HFFc6 (cell line): Measurements from ENCODE around the gene POPDC3. TPM values are rescaled to one million over a fixed set of nuclear protein-coding genes. Genes with fewer than 3 reads are reported as not detected.
A peak's percentile ranks its signal among the peaks of the same experiment; 100 is the strongest.

ENCODE experiments used
- DNase-seq: peaks from one replicate; pipeline ENCODE4 v3.0.0-alpha.2; 2018
- H3K27ac Mint-ChIP-seq: 2 replicates; pipeline ENCODE4 v1.8.0; 2020; ENCODE audit warnings: mild to moderate bottlenecking, mixed read lengths
- H3K27me3 Mint-ChIP-seq: 2 replicates; pipeline ENCODE4 v1.8.0; 2021; ENCODE audit warnings: mild to moderate bottlenecking, moderate library complexity, mixed read lengths; ENCODE audit not compliant: insufficient read depth
- H3K36me3 Mint-ChIP-seq: 2 replicates; pipeline ENCODE4 v1.8.0; 2021; ENCODE audit warnings: low read depth, mixed read lengths
- H3K4me1 Mint-ChIP-seq: 2 replicates; pipeline ENCODE4 v1.8.0; 2020; ENCODE audit warnings: low read depth, mixed read lengths
- H3K4me3 Mint-ChIP-seq: 2 replicates; pipeline ENCODE4 v1.8.0; 2020; ENCODE audit warnings: mild to moderate bottlenecking, moderate library complexity, mixed read lengths
- H3K9me3 Mint-ChIP-seq: 2 replicates; pipeline ENCODE4 v1.8.0; 2020; ENCODE audit warnings: mild to moderate bottlenecking, mixed read lengths
- CTCF ChIP-seq: fragments of 200-600 bp; sonication (generic); IDR thresholded peaks from 2 replicates; pipeline ENCODE4 v1.5.0; 2021; ENCODE audit warnings: antibody characterized with exemption, mild to moderate bottlenecking
- total RNA-seq, 6 experiments: library from RNA; stranded (reverse); fragmentation: NEBNext Ultra II Directional; extraction: Animal tissue kit (Norgen Biotek cat#: 25700); gene quantifications; 2 replicates in 1 of 6; 3 replicates in 5 of 6; pipeline ENCODE4 v1.2.3, GENCODE V29; 2021

POPDC3 gene
- total RNA-seq, 6 experiments from 2014 or later = 15.4 to 24.1 (median 21.2) TPM

- Mint-ChIP-seq H3K4me1 (peaks cover 22% of the 10 kb centered on the region; the same call in 1 of the 2 replicates), H3K27me3 (peaks cover 2% of the 10 kb centered on the region; the same call in 1 of the 2 replicates), H3K27ac (peak overlapping the region; percentile 52), H3K4me3 (peak overlapping the region; percentile 81), H3K9me3 (no peaks in the 10 kb centered on the region), H3K36me3 (no peaks in the 10 kb centered on the region)
- no peak for TF ChIP-seq CTCF
- DNase-seq = no peak
Measured at GRCh38 chr6:105135907-105136430, 43.8 kb downstream of the POPDC3 start.

- no peak for DNase-seq
- Mint-ChIP-seq H3K27me3 (peaks cover 2% of the 10 kb centered on the region; the same call in 1 of the 2 replicates), H3K9me3 (no peaks in the 10 kb centered on the region), H3K36me3 (no peaks in the 10 kb centered on the region), H3K4me3 (peak overlapping the region; percentile 81; the same call in 1 of the 2 replicates), H3K4me1 (peaks cover 22% of the 10 kb centered on the region; the same call in 1 of the 2 replicates), H3K27ac (no peak overlapping the region)
- TF ChIP-seq CTCF = peak; percentile 65
Measured at GRCh38 chr6:105135056-105135455, 44.8 kb downstream of the POPDC3 start.

DNA sequence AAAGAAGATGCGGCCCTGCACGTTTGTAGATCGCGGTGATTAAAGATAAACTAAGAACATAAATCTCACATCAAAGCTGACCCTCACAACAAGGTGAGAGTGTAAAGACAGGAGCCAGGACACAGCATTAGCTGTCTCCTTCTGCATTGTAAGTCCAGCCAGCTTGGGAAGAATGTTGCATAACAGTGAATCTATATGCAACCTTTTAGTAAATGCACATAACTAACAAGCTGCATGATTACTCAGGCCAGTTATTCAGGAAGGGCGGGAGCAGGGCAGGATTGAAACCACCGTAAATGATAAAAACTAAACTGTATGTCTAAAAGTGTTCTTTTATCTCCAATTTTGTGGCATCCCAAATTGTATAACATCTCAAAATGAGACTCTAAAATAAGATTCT is 57.1 kb downstream of the POPDC3 start:
- peaks cover 13% of the 10 kb centered on the region for H3K4me1 Mint-ChIP-seq
- no peaks in the 10 kb centered on the region for H3K27me3 Mint-ChIP-seq
- TF ChIP-seq CTCF = no peak

DNA sequence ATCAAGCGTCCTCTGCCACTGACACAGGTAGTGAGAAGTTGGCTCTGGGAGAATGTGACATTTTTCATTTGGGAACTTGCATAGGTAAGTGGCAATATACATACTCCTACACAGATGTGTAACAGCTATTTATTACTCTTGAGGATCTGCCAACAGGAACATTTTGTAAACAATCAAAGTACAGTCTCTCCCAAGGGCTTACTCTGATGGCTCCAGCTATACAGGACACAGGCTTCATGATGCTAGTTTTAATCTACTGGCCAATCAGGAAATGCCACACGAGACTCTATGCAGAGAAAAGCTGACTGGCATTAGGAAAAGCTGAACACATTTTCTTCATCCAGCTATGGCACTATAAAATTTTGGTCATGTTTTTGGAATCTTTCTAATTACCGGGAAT is 57.8 kb downstream of the POPDC3 start:
- H3K27ac Mint-ChIP-seq = no peak overlapping the region

More for the DNA sequence above, 57.1 kb downstream of the POPDC3 start:
- Mint-ChIP-seq H3K36me3 (peaks cover 3% of the 10 kb centered on the region; the same call in 1 of the 2 replicates), H3K27ac (no peak overlapping the region), H3K9me3 (no peaks in the 10 kb centered on the region), H3K4me3 (no peak overlapping the region)
- no peak for DNase-seq

GRCh38 chr6:105120570-105120969 is 59.2 kb downstream of the POPDC3 start:
- no peak overlapping the region for H3K4me3 Mint-ChIP-seq
- H3K36me3 Mint-ChIP-seq = peaks cover 3% of the 10 kb centered on the region; the same call in 1 of the 2 replicates
- DNase-seq = peak; percentile 32
- H3K4me1 Mint-ChIP-seq = peaks cover 13% of the 10 kb centered on the region
- no peaks in the 10 kb centered on the region for H3K9me3 Mint-ChIP-seq
- TF ChIP-seq CTCF = no peak
- H3K27ac Mint-ChIP-seq = peak overlapping the region; percentile 17; the same call in 1 of the 2 replicates
- H3K27me3 Mint-ChIP-seq = no peaks in the 10 kb centered on the region

More for the DNA sequence above, 57.8 kb downstream of the POPDC3 start:
- Mint-ChIP-seq H3K27me3 (no peaks in the 10 kb centered on the region), H3K9me3 (no peaks in the 10 kb centered on the region), H3K4me1 (peaks cover 13% of the 10 kb centered on the region), H3K4me3 (no peak overlapping the region), H3K36me3 (peaks cover 3% of the 10 kb centered on the region; the same call in 1 of the 2 replicates)
- DNase-seq = no peak
- TF ChIP-seq CTCF = no peak
